HEK293 (cell line): ENCODE measurements around the gene PMEL.
"Not testable (repeated sequence)": the region's sequence is repeated elsewhere in the genome, so short reads cannot be mapped to it uniquely, and the experiment has no call there.

Experiments used
- CTCF ChIA-PET: fragments of 350-600 bp; formaldehyde crosslinking; extraction: SDS; loops from one replicate; lab custom pipeline; 2021; ENCODE audit warnings: antibody characterized with exemption; lab: Yijun Ruan, JAX
- POLR2A ChIA-PET: fragments of 300-600 bp; formaldehyde crosslinking; extraction: SDS; loops from one replicate; lab custom pipeline; 2020; ENCODE audit warnings: antibody characterized with exemption, inconsistent platforms; lab: Yijun Ruan, JAX
- H3K27ac ChIP-seq: fragments of 200-500 bp; sonication (Bioruptor generic); 2 replicates; pipeline ENCODE4 v1.5.1; 2014; ENCODE audit warnings: low read depth, low read length, control low read depth, inconsistent platforms; ENCODE audit errors: extremely low read depth
- H3K36me3 ChIP-seq, 2 experiments: fragments of 200-500 bp in 1 of 2; sonication (Bioruptor generic) in 1 of 2; 1 replicate in 1 of 2; 2 replicates in 1 of 2; pipeline ENCODE4 v1.5.1; 2014 to 2017; ENCODE audit warnings: inconsistent platforms in 2 of 2, low read length in 2 of 2; ENCODE audit not compliant: control insufficient read depth in 2 of 2, insufficient read depth in 1 of 2
- H3K4me1 ChIP-seq: fragments of 200-500 bp; sonication (Bioruptor generic); 2 replicates; pipeline ENCODE4 v1.5.1; 2014; ENCODE audit warnings: mild to moderate bottlenecking, low read length, inconsistent platforms; ENCODE audit not compliant: control insufficient read depth, insufficient read depth
- H3K4me3 ChIP-seq: 2 replicates; pipeline ENCODE4 v1.5.1; 2011; ENCODE audit warnings: low read depth, mild to moderate bottlenecking, control low read depth, low read length, moderate library complexity
- H3K9me3 ChIP-seq: fragments of 200-500 bp; sonication (Bioruptor generic); 2 replicates; pipeline ENCODE4 v1.5.1; 2014; ENCODE audit warnings: low read depth, low read length, inconsistent platforms; ENCODE audit not compliant: control insufficient read depth, insufficient read depth
- BCL11A ChIP-seq: fragments of 450-650 bp; formaldehyde crosslinking; IDR thresholded peaks from 2 replicates; pipeline ENCODE4 v1.5.1; 2016; ENCODE audit warnings: low read depth, missing biosample characterization, missing genetic modification characterization
- REPIN1 ChIP-seq: fragments of 450-650 bp; formaldehyde crosslinking; IDR thresholded peaks from 2 replicates; pipeline ENCODE4 v1.5.1; 2017; ENCODE audit warnings: missing biosample characterization, missing genetic modification characterization, low read depth
- ZBTB1 ChIP-seq: fragments of 450-650 bp; formaldehyde crosslinking; IDR thresholded peaks from 2 replicates; pipeline ENCODE4 v1.5.1; 2016; ENCODE audit warnings: missing biosample characterization, missing genetic modification characterization
- ZBTB48 ChIP-seq: fragments of 450-650 bp; formaldehyde crosslinking; IDR thresholded peaks from 2 replicates; pipeline ENCODE4 v1.5.1; 2016; ENCODE audit warnings: missing biosample characterization, missing genetic modification characterization
- ZFP37 ChIP-seq: fragments of 450-650 bp; formaldehyde crosslinking; IDR thresholded peaks from 2 replicates; pipeline ENCODE4 v1.5.1; 2016; ENCODE audit warnings: missing biosample characterization, missing genetic modification characterization
- ZNF19 ChIP-seq: fragments of 450-650 bp; formaldehyde crosslinking; IDR thresholded peaks from 2 replicates; pipeline ENCODE4; 2016; ENCODE audit warnings: missing biosample characterization, missing genetic modification characterization, low read depth
- ZNF214 ChIP-seq: fragments of 450-650 bp; formaldehyde crosslinking; IDR thresholded peaks from 2 replicates; pipeline ENCODE4 v1.5.1; 2017; ENCODE audit warnings: missing biosample characterization, mild to moderate bottlenecking, missing genetic modification characterization, borderline replicate concordance
- ZNF223 ChIP-seq: fragments of 450-650 bp; formaldehyde crosslinking; IDR thresholded peaks from 2 replicates; pipeline ENCODE4 v1.5.1; 2016; ENCODE audit warnings: missing biosample characterization, missing genetic modification characterization
- ZNF354C ChIP-seq: fragments of 450-650 bp; formaldehyde crosslinking; IDR thresholded peaks from 2 replicates; pipeline ENCODE4 v1.5.1; 2016; ENCODE audit warnings: missing biosample characterization, missing genetic modification characterization, low read depth, borderline replicate concordance
- ZNF521 ChIP-seq: fragments of 450-650 bp; formaldehyde crosslinking; IDR thresholded peaks from 2 replicates; pipeline ENCODE4 v1.5.1; 2017; ENCODE audit warnings: missing biosample characterization, mild to moderate bottlenecking, missing genetic modification characterization
- ZNF548 ChIP-seq: fragments of 450-650 bp; formaldehyde crosslinking; IDR thresholded peaks from 2 replicates; pipeline ENCODE4 v1.5.1; 2016; ENCODE audit warnings: missing biosample characterization, missing genetic modification characterization
- ZNF600 ChIP-seq: fragments of 450-650 bp; formaldehyde crosslinking; IDR thresholded peaks from 2 replicates; pipeline ENCODE4 v1.5.1; 2016; ENCODE audit warnings: missing biosample characterization, missing genetic modification characterization
- ZNF624 ChIP-seq: fragments of 450-650 bp; formaldehyde crosslinking; IDR thresholded peaks from 2 replicates; pipeline ENCODE4 v1.5.1; 2017; ENCODE audit warnings: missing biosample characterization, missing genetic modification characterization
- ZNF707 ChIP-seq: fragments of 450-650 bp; formaldehyde crosslinking; IDR thresholded peaks from 2 replicates; pipeline ENCODE4 v1.5.1; 2016; ENCODE audit warnings: missing biosample characterization, missing genetic modification characterization
- ZNF768 ChIP-seq: fragments of 450-650 bp; formaldehyde crosslinking; IDR thresholded peaks from 2 replicates; pipeline ENCODE4 v1.5.1; 2018; ENCODE audit warnings: missing biosample characterization, mild to moderate bottlenecking, missing genetic modification characterization
- TF ChIP-seq, protein P1 (sequence below): fragments of 450-650 bp; formaldehyde crosslinking; IDR thresholded peaks from 2 replicates; pipeline ENCODE4 v1.5.1; 2017; ENCODE audit warnings: missing biosample characterization, missing genetic modification characterization
- TF ChIP-seq, protein P2 (sequence below): fragments of 450-650 bp; formaldehyde crosslinking; IDR thresholded peaks from 2 replicates; pipeline ENCODE4 v1.5.1; 2017; ENCODE audit warnings: missing biosample characterization, missing genetic modification characterization
- TF ChIP-seq, protein P3 (sequence below): sonication (generic); formaldehyde crosslinking; IDR thresholded peaks from 2 replicates; pipeline ENCODE4 v1.8.1; 2022; ENCODE audit warnings: mild to moderate bottlenecking, moderate library complexity, missing genetic modification reagents

The PMEL gene

DNA sequence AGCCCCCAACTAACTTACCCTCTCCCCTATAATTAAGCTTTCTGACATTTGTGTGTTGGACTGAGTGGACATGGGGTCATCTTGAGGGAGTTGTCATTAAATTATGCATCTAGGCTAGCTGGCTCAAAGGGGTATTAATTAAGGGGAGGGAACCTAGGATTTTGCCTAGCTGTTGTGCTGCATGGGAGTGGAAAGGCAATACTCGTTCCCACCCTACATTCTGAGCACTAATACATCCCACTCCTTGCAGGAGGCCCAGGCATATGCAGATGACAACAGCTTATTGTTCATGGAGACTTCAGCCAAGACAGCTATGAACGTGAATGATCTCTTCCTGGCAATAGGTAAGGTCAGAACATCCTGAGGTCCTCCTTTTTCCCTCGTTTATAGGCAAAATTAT, 25.3 kb upstream of the PMEL start:
- no peak for TF ChIP-seq ZNF768
- no peak for TF ChIP-seq ZNF223 (tag by site-specific recombination)
- TF ChIP-seq ZNF600, result no peak
- TF ChIP-seq, protein P1, sequence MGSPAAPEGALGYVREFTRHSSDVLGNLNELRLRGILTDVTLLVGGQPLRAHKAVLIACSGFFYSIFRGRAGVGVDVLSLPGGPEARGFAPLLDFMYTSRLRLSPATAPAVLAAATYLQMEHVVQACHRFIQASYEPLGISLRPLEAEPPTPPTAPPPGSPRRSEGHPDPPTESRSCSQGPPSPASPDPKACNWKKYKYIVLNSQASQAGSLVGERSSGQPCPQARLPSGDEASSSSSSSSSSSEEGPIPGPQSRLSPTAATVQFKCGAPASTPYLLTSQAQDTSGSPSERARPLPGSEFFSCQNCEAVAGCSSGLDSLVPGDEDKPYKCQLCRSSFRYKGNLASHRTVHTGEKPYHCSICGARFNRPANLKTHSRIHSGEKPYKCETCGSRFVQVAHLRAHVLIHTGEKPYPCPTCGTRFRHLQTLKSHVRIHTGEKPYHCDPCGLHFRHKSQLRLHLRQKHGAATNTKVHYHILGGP, result no peak
- no peak for TF ChIP-seq ZNF548 (tag by site-specific recombination)
- no peak for TF ChIP-seq ZNF624 (tag by site-specific recombination)
- TF ChIP-seq ZNF214 (tag by site-specific recombination), result no peak
- TF ChIP-seq REPIN1 (tag by site-specific recombination), result no peak
- ChIA-PET CTCF (interaction anchor here (0.6 to 2.4 kb wide), 10 partner anchors 17 to 252 kb away, joined by 3 to 11 read pairs (median 4); partner anchors contain the start of gene RAB5B), POLR2A (interaction anchor here (1.0 to 1.4 kb wide), 2 partner anchors 17 to 113 kb away, joined by 3 to 7 read pairs; partner anchors contain the start of genes PA2G4 and RAB5B)
- Histone ChIP-seq H3K27ac (no peak overlapping the region), H3K4me1 (no peaks in the 10 kb centered on the region), H3K9me3 (no peaks in the 10 kb centered on the region), H3K4me3 (no peak overlapping the region), H3K36me3 (peaks cover 61 to 85% of the 10 kb centered on the region in 2 experiments)

DNA sequence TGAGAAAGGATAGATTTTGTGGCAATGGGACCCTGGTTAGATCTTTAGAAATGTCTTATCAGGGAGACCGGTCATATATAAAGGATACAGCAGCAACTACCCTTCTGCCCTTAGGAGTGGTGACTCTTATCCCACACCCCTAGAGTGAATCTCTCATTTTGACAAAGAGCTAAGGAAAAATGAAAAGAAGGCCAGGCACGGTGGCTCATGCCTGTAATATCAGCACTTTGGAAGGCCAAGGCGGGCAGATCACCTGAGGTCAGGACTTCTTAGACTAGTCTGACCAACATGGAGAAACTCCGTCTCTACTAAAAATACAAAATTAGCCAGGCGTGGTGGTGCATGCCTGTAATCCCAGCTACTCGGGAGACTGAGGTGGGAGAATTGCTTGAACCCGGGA, 20.1 kb upstream of the PMEL start:
- H3K4me3 ChIP-seq, H3K4me1 ChIP-seq, H3K27ac ChIP-seq, H3K9me3 ChIP-seq: not testable (repeated sequence)
- ChIA-PET POLR2A (interaction anchor here (0.7 to 6.4 kb wide), 3 partner anchors 10 to 169 kb away, joined by 3 to 66 read pairs (median 4); partner anchors contain the start of genes RAB5B and SARNP), CTCF (interaction anchor here (1.4 to 4.0 kb wide), 3 partner anchors 10 to 55 kb away, joined by 6 to 35 read pairs (median 7); partner anchors contain the start of gene SUOX)
- peaks cover 53 to 83% of the 10 kb centered on the region in 2 experiments for H3K36me3 ChIP-seq

DNA sequence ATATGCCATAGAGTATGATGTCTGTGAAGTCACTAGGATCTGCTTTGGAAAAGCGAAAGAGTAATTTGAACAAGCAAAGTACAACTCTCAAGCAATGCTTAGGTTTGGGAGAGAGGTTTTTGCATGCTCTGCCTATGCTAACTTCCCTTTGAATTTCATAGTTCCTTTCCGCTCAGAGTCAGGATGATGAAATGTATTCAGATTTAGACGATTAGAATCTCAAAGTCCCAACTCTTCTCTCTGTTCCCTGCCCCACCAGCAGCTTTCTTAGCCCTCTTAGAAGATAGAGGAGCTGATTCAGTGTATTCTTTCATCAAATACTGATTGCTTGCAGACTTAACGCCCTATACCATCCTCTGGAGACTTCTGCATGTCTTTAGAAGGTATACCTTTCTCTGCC, 19.5 kb upstream of the PMEL start:
- Histone ChIP-seq H3K36me3 (peaks cover 51 to 81% of the 10 kb centered on the region in 2 experiments), H3K4me3 (no peak overlapping the region), H3K9me3 (no peaks in the 10 kb centered on the region), H3K4me1 (no peaks in the 10 kb centered on the region), H3K27ac (no peak overlapping the region)
- TF ChIP-seq ZBTB48 (tag by site-specific recombination) (no peak), ZFP37 (tag by site-specific recombination) (no peak), ZNF354C (tag by site-specific recombination) (no peak), ZNF707 (tag by site-specific recombination) (no peak), ZNF19 (no peak), BCL11A (tag by site-specific recombination) (no peak), ZNF521 (tag by site-specific recombination) (no peak), ZNF214 (tag by site-specific recombination) (no peak), ZBTB1 (tag by site-specific recombination) (no peak)
- TF ChIP-seq, protein P2, sequence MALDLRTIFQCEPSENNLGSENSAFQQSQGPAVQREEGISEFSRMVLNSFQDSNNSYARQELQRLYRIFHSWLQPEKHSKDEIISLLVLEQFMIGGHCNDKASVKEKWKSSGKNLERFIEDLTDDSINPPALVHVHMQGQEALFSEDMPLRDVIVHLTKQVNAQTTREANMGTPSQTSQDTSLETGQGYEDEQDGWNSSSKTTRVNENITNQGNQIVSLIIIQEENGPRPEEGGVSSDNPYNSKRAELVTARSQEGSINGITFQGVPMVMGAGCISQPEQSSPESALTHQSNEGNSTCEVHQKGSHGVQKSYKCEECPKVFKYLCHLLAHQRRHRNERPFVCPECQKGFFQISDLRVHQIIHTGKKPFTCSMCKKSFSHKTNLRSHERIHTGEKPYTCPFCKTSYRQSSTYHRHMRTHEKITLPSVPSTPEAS (tag by site-specific recombination), result no peak
- TF ChIP-seq, protein P3, sequence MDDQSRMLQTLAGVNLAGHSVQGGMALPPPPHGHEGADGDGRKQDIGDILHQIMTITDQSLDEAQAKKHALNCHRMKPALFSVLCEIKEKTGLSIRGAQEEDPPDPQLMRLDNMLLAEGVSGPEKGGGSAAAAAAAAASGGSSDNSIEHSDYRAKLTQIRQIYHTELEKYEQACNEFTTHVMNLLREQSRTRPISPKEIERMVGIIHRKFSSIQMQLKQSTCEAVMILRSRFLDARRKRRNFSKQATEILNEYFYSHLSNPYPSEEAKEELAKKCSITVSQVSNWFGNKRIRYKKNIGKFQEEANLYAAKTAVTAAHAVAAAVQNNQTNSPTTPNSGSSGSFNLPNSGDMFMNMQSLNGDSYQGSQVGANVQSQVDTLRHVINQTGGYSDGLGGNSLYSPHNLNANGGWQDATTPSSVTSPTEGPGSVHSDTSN (CRISPR knock-in tag), result no peak
- CTCF ChIA-PET, result interaction anchor here (1.4 to 4.0 kb wide), 3 partner anchors 11 to 56 kb away, joined by 6 to 35 read pairs (median 7); partner anchors contain the start of gene SUOX
- POLR2A ChIA-PET, result interaction anchor here (0.9 to 6.4 kb wide), 4 partner anchors 11 to 168 kb away, joined by 3 to 66 read pairs (median 4); partner anchors contain the start of genes ORMDL2, RAB5B and SARNP
